Liver (tissue), 9 donors: Measurements from ENCODE around the gene ASCL5. TPM values are rescaled to one million over a fixed set of nuclear protein-coding genes. Genes with fewer than 3 reads are reported as not detected.

Experiments used
- DNase-seq: peaks from one replicate; pipeline ENCODE4 v3.0.0-alpha.2; 2017; ENCODE audit warnings: low spot score
- H3K27ac ChIP-seq, 2 donors: one replicate each; pipeline ENCODE4 v1.7.0; 2013; ENCODE audit warnings: inconsistent platforms in 2 of 2, low read length in 2 of 2, control low read depth in 1 of 2, low read depth in 1 of 2, mild to moderate bottlenecking in 1 of 2
- H3K27me3 ChIP-seq, 4 donors: one replicate each; pipeline versions ENCODE4 v1.6.1 to v1.7.0; 2013; ENCODE audit warnings: low read length in 3 of 4, inconsistent platforms in 1 of 4, mild to moderate bottlenecking in 1 of 4, moderate library complexity in 1 of 4; ENCODE audit not compliant: control insufficient read depth in 4 of 4, insufficient read depth in 4 of 4
- H3K36me3 ChIP-seq, 4 donors: one replicate each; pipeline versions ENCODE4 v1.6.1 to v1.7.0; 2013; ENCODE audit warnings: low read length in 3 of 4, mild to moderate bottlenecking in 3 of 4, low read depth in 1 of 4, moderate library complexity in 1 of 4; ENCODE audit not compliant: control insufficient read depth in 4 of 4, insufficient read depth in 3 of 4
- H3K4me1 ChIP-seq, 4 donors: one replicate each; pipeline versions ENCODE4 v1.6.1 to v1.7.0; 2013; ENCODE audit warnings: low read length in 3 of 4, mild to moderate bottlenecking in 3 of 4, moderate library complexity in 1 of 4; ENCODE audit not compliant: control insufficient read depth in 4 of 4, insufficient read depth in 4 of 4
- H3K4me3 ChIP-seq, 3 donors: one replicate each; pipeline versions ENCODE4 v1.6.1 to v1.7.0; 2013; ENCODE audit warnings: low read length in 3 of 3, control low read depth in 1 of 3, low read depth in 1 of 3, mild to moderate bottlenecking in 1 of 3
- H3K9ac ChIP-seq, 2 donors: one replicate each; pipeline ENCODE4 v1.7.0; 2013; ENCODE audit warnings: low read length in 2 of 2, mild to moderate bottlenecking in 2 of 2, moderate library complexity in 2 of 2, control low read depth in 1 of 2, low read depth in 1 of 2
- H3K9me3 ChIP-seq, 4 donors: one replicate each; pipeline versions ENCODE4 v1.6.1 to v1.7.0; 2013; ENCODE audit warnings: low read length in 3 of 4; ENCODE audit not compliant: control insufficient read depth in 4 of 4
- EGR1 ChIP-seq, 2 donors: IDR thresholded peaks; 2 replicates each; pipeline ENCODE4 v1.6.1; 2016 to 2018; ENCODE audit warnings: antibody characterized with exemption in 2 of 2, low read depth in 2 of 2
- FOXA1 ChIP-seq: IDR thresholded peaks from 2 replicates; pipeline ENCODE4 v1.6.1; 2016; ENCODE audit warnings: antibody characterized with exemption
- FOXA2 ChIP-seq: IDR thresholded peaks from 2 replicates; pipeline ENCODE4 v1.6.1; 2016; ENCODE audit warnings: antibody characterized with exemption
- GABPA ChIP-seq, 2 donors: IDR thresholded peaks in 1 of 2; conservative IDR thresholded peaks in 1 of 2; 2 replicates each; pipeline ENCODE4 v1.6.1; 2016; ENCODE audit warnings: antibody characterized with exemption in 2 of 2, mild to moderate bottlenecking in 1 of 2, moderate library complexity in 1 of 2
- HNF4A ChIP-seq, 2 donors: conservative IDR thresholded peaks; 2 replicates each; pipeline ENCODE4 v1.6.1; 2016; ENCODE audit warnings: antibody characterized with exemption in 2 of 2, mild to moderate bottlenecking in 2 of 2
- HNF4G ChIP-seq: IDR thresholded peaks from 2 replicates; pipeline ENCODE4 v1.6.1; 2016; ENCODE audit warnings: antibody characterized with exemption
- JUND ChIP-seq, 2 donors: IDR thresholded peaks; 2 replicates each; pipeline ENCODE4 v1.6.1; 2016; ENCODE audit warnings: antibody characterized with exemption in 2 of 2
- NR2F2 ChIP-seq: IDR thresholded peaks from 2 replicates; pipeline ENCODE4 v1.6.1; 2016; ENCODE audit warnings: antibody characterized with exemption
- RAD21 ChIP-seq, 2 donors: IDR thresholded peaks; 2 replicates each; pipeline ENCODE4 v1.6.1; 2016; ENCODE audit warnings: antibody characterized with exemption in 2 of 2, mild to moderate bottlenecking in 2 of 2
- SP1 ChIP-seq: IDR thresholded peaks from 2 replicates; pipeline ENCODE4 v1.6.1; 2018; ENCODE audit warnings: antibody characterized with exemption, mild to moderate bottlenecking
- TAF1 ChIP-seq: conservative IDR thresholded peaks from 2 replicates; pipeline ENCODE4 v1.6.1; 2016; ENCODE audit warnings: antibody characterized with exemption, mild to moderate bottlenecking
- YY1 ChIP-seq: IDR thresholded peaks from 2 replicates; pipeline ENCODE4 v1.6.1; 2016; ENCODE audit warnings: antibody characterized with exemption, mild to moderate bottlenecking
- WGBS: extraction: QIAGEN DNeasy Blood & Tissue Kit; methylation state at CpG from one replicate; pipeline ENCODE4 v1.1.7; 2013; 5-methylcytosine and 5-hydroxymethylcytosine counted together
- polyA plus RNA-seq, 2 donors: library from polyadenylated mRNA; stranded (reverse) in 1 of 2; unstranded in 1 of 2; fragments of 200-250 nt in 1 of 2; fragments of >200 nt in 1 of 2; fragmentation: Nextera tagmentation in 1 of 2; extraction: Ambion mirVana in 1 of 2; gene quantifications; one replicate each; pipeline versions ENCODE4 v1.2.1 to v1.2.3, GENCODE V29; 2013 to 2015
- total RNA-seq, 2 donors: library from RNA; depleted of rRNA; stranded (reverse); fragments of >200 nt; gene quantifications; one replicate each; pipeline ENCODE4 v1.2.3, GENCODE V29; 2014
- TF ChIP-seq, protein P1 (sequence below): fragments of 150-350 bp; IDR thresholded peaks from 2 replicates; pipeline ENCODE4 v1.5.1; 2017; ENCODE audit warnings: improper control_type of control experiment, low read depth, low read length; ENCODE audit not compliant: missing input control
- TF ChIP-seq, protein P2 (sequence below): IDR thresholded peaks from 2 replicates; pipeline ENCODE4 v1.6.1; 2016; ENCODE audit warnings: antibody characterized with exemption
- TF ChIP-seq, protein P3 (sequence below): IDR thresholded peaks from 2 replicates; pipeline ENCODE4 v1.6.1; 2016; ENCODE audit warnings: antibody characterized with exemption, mild to moderate bottlenecking
- TF ChIP-seq, protein P4 (sequence below): IDR thresholded peaks from 2 replicates; pipeline ENCODE4 v1.6.1; 2016; ENCODE audit warnings: antibody characterized with exemption
- TF ChIP-seq, protein P5 (sequence below): IDR thresholded peaks from 2 replicates; pipeline ENCODE4 v1.6.1; 2016; ENCODE audit warnings: antibody characterized with exemption
- donor health status: healthy.
- donor health status: healthy.
- donor health status: healthy.
- donor health status: healthy.
- donor health status: healthy.

Gene ASCL5
- total and polyA plus RNA-seq, 4 donors, result not detected

DNA sequence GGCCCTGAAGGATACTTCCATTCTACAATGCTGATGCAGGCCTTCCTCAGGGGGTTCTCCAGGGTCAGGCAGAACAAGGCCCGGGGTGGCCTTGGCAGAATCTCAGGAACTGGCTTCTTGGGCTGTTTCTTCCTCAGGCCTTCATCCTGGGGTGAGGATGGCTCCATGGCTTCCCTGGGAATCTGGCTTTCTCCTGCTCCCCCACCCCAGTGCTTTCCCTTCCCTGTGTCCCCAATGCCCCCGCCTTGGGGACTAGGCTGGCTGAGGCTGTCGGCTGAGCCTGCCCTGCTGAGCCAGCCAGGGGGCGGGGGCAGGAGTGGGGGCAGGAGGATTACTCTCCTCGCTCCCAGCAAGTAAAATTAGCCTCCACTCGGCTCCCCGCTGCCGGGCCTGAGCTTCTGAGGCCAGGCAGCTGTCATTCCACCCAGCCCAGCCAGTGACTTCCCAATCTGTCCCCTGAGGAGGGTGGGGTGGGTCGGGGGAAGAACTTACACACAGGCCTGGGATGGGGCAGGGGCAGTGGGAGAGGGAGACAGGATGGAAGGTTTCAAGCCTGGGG is 14.7 kb downstream of the ASCL5 start, which contains the start of gene CACNA1S:
Gene CACNA1S, minus strand, starts transcription at position 254 of the 559 bp plus-strand sequence. Its CDS starts 87 bp downstream, at position 167.
- Histone ChIP-seq H3K27ac (no peak within 1 kb of the TSS), H3K27me3 (peaks cover 0 to 5% (median 0%) of the 10 kb centered on the region in 4 donors), H3K9me3 (no peaks in the 10 kb centered on the region), H3K9ac (no peak within 1 kb of the TSS), H3K4me1 (peaks cover 0 to 9% (median 4%) of the 10 kb centered on the region in 4 donors), H3K36me3 (no peaks in the 10 kb centered on the region), H3K4me3 (no peak within 1 kb of the TSS)
- no peak for TF ChIP-seq YY1
- TF ChIP-seq GABPA (IDR thresholded peaks at IDR 0.05 in 1 of 2, conservative IDR thresholded peaks at IDR 0.05 in 1 of 2), result no peak
- TF ChIP-seq, protein P1, sequence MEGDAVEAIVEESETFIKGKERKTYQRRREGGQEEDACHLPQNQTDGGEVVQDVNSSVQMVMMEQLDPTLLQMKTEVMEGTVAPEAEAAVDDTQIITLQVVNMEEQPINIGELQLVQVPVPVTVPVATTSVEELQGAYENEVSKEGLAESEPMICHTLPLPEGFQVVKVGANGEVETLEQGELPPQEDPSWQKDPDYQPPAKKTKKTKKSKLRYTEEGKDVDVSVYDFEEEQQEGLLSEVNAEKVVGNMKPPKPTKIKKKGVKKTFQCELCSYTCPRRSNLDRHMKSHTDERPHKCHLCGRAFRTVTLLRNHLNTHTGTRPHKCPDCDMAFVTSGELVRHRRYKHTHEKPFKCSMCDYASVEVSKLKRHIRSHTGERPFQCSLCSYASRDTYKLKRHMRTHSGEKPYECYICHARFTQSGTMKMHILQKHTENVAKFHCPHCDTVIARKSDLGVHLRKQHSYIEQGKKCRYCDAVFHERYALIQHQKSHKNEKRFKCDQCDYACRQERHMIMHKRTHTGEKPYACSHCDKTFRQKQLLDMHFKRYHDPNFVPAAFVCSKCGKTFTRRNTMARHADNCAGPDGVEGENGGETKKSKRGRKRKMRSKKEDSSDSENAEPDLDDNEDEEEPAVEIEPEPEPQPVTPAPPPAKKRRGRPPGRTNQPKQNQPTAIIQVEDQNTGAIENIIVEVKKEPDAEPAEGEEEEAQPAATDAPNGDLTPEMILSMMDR, result no peak
- TF ChIP-seq, protein P2, sequence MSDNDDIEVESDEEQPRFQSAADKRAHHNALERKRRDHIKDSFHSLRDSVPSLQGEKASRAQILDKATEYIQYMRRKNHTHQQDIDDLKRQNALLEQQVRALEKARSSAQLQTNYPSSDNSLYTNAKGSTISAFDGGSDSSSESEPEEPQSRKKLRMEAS, result no peak
- TF ChIP-seq RAD21 (IDR thresholded peaks at IDR 0.05), result no peak
- TF ChIP-seq, protein P3, sequence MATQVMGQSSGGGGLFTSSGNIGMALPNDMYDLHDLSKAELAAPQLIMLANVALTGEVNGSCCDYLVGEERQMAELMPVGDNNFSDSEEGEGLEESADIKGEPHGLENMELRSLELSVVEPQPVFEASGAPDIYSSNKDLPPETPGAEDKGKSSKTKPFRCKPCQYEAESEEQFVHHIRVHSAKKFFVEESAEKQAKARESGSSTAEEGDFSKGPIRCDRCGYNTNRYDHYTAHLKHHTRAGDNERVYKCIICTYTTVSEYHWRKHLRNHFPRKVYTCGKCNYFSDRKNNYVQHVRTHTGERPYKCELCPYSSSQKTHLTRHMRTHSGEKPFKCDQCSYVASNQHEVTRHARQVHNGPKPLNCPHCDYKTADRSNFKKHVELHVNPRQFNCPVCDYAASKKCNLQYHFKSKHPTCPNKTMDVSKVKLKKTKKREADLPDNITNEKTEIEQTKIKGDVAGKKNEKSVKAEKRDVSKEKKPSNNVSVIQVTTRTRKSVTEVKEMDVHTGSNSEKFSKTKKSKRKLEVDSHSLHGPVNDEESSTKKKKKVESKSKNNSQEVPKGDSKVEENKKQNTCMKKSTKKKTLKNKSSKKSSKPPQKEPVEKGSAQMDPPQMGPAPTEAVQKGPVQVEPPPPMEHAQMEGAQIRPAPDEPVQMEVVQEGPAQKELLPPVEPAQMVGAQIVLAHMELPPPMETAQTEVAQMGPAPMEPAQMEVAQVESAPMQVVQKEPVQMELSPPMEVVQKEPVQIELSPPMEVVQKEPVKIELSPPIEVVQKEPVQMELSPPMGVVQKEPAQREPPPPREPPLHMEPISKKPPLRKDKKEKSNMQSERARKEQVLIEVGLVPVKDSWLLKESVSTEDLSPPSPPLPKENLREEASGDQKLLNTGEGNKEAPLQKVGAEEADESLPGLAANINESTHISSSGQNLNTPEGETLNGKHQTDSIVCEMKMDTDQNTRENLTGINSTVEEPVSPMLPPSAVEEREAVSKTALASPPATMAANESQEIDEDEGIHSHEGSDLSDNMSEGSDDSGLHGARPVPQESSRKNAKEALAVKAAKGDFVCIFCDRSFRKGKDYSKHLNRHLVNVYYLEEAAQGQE, result no peak
- TF ChIP-seq, protein P4, sequence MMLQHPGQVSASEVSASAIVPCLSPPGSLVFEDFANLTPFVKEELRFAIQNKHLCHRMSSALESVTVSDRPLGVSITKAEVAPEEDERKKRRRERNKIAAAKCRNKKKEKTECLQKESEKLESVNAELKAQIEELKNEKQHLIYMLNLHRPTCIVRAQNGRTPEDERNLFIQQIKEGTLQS, result no peak
- TF ChIP-seq FOXA2, result no peak
- TF ChIP-seq, protein P5, sequence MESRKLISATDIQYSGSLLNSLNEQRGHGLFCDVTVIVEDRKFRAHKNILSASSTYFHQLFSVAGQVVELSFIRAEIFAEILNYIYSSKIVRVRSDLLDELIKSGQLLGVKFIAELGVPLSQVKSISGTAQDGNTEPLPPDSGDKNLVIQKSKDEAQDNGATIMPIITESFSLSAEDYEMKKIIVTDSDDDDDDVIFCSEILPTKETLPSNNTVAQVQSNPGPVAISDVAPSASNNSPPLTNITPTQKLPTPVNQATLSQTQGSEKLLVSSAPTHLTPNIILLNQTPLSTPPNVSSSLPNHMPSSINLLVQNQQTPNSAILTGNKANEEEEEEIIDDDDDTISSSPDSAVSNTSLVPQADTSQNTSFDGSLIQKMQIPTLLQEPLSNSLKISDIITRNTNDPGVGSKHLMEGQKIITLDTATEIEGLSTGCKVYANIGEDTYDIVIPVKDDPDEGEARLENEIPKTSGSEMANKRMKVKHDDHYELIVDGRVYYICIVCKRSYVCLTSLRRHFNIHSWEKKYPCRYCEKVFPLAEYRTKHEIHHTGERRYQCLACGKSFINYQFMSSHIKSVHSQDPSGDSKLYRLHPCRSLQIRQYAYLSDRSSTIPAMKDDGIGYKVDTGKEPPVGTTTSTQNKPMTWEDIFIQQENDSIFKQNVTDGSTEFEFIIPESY, result no peak
- TF ChIP-seq JUND (IDR thresholded peaks at IDR 0.05), result no peak
- TF ChIP-seq TAF1, result no peak
- TF ChIP-seq HNF4G, result no peak
- TF ChIP-seq SP1, result no peak
- TF ChIP-seq HNF4A (conservative IDR thresholded peaks at IDR 0.05), result no peak
- no peak for TF ChIP-seq EGR1 (IDR thresholded peaks at IDR 0.05; ENCODE audit: low read depth in 2 of 2)
- TF ChIP-seq FOXA1, result no peak
- TF ChIP-seq NR2F2, result no peak
- DNase-seq, result no peak
- 88% methylated on average over 9 of the region's 9 CpGs for WGBS
